ENCODE results near the gene LY6G6D.

DNA sequence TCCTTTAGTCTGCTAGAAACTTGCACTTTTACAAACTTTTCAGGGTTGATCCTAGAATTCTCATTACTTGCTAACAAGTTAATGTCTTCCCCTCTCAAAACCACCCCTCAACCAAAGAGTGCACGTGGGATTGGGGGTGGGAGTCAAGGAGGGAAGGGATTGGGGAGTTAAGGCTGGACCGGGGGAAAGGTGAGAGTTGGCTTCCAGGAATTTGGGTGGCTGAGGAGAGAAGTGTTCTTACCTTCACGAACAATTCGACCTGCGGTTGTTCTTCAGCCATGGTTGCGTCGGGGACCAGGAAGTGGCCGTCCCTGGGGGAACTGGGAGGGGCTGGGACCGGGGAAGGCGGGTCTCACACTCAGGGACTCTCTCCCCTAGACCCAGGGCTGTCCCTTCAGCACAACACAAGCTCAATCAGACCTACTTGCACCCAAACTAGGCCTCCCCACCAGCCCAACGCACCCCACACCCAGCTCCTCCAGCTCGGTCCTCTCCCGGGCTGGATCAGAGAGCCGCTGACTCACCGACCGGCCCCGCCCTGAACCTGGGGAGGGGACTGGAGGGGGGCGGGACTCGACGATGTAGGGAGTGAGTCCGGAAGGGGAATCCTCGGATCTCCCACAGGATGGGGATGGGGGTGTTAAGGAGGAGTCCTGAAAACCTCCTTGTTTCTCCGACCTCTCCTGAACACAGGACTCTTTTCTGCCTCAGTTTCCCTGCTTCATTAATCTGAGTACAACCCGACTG lies 21.0 kb downstream of the LY6G6D start, which contains the start of gene CLIC1:
- TF ChIP-seq, protein P1, sequence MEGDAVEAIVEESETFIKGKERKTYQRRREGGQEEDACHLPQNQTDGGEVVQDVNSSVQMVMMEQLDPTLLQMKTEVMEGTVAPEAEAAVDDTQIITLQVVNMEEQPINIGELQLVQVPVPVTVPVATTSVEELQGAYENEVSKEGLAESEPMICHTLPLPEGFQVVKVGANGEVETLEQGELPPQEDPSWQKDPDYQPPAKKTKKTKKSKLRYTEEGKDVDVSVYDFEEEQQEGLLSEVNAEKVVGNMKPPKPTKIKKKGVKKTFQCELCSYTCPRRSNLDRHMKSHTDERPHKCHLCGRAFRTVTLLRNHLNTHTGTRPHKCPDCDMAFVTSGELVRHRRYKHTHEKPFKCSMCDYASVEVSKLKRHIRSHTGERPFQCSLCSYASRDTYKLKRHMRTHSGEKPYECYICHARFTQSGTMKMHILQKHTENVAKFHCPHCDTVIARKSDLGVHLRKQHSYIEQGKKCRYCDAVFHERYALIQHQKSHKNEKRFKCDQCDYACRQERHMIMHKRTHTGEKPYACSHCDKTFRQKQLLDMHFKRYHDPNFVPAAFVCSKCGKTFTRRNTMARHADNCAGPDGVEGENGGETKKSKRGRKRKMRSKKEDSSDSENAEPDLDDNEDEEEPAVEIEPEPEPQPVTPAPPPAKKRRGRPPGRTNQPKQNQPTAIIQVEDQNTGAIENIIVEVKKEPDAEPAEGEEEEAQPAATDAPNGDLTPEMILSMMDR (IDR thresholded peaks at IDR 0.05) = no peak
- TF ChIP-seq ZFX (IDR thresholded peaks at IDR 0.05; ENCODE audit: borderline replicate concordance) = no peak

All from 22Rv1 (cell line).